PC-3 (cell line): ENCODE data around the gene STK32C. TPM values are rescaled to one million over a fixed set of nuclear protein-coding genes. Genes with fewer than 3 reads are reported as not detected.

Experiments used
- ATAC-seq: fragments of 200-7000 bp; cut with Tn5 transposase; 2 replicates; pipeline ENCODE4 v1.9.1; 2020; ENCODE audit warnings: mild to moderate bottlenecking, moderate library complexity
- BruUV-seq: library from RNA; stranded (reverse); fragments of 400-500 nt; replicated peaks from 2 replicates; lab custom pipeline; 2021; lab: Mats Ljungman, UMichigan
- CTCF ChIA-PET: fragments of 300-600 bp; sonication (Branson Sonifier 250); formaldehyde crosslinking; loops from one replicate; lab custom pipeline; 2022; ENCODE audit warnings: antibody characterized with exemption; lab: Charles Lee
- POLR2A ChIA-PET: fragments of 300-600 bp; sonication (Branson Sonifier 250); formaldehyde crosslinking; loops from one replicate; lab custom pipeline; 2022; ENCODE audit warnings: antibody characterized with exemption; ENCODE audit not compliant: unreplicated experiment; lab: Charles Lee
- DNase-seq: peaks from one replicate; pipeline ENCODE4 v3.0.0-alpha.2; 2015
- H2AFZ ChIP-seq: fragments of 300-600 bp; sonication (generic); 2 replicates; pipeline ENCODE4 v1.6.0; 2016; ENCODE audit warnings: antibody characterized with exemption, low read length
- H3F3A ChIP-seq: fragments of 300-600 bp; sonication (generic); one replicate; pipeline ENCODE4 v1.6.0; 2017; ENCODE audit warnings: antibody characterized with exemption, low read length, control low read depth, mild to moderate bottlenecking; ENCODE audit not compliant: unreplicated experiment
- H3K27ac ChIP-seq: fragments of 300-600 bp; sonication (generic); 2 replicates; pipeline ENCODE4 v1.5.1; 2016; ENCODE audit warnings: mild to moderate bottlenecking, low read length
- H3K27me3 ChIP-seq: fragments of 300-600 bp; sonication (generic); 2 replicates; pipeline ENCODE4 v1.6.1; 2016; ENCODE audit warnings: low read length, mixed read lengths
- H3K36me3 ChIP-seq: fragments of 300-600 bp; sonication (generic); 2 replicates; pipeline ENCODE4 v1.6.1; 2016; ENCODE audit warnings: low read depth, mixed run types, low read length, mixed read lengths
- H3K4me1 ChIP-seq: fragments of 300-600 bp; sonication (generic); 2 replicates; pipeline ENCODE4 v1.5.1; 2016; ENCODE audit warnings: low read length; ENCODE audit not compliant: insufficient read depth
- H3K4me2 ChIP-seq: fragments of 300-600 bp; sonication (generic); 2 replicates; pipeline ENCODE4 v1.6.0; 2016; ENCODE audit warnings: low read length
- H3K4me3 ChIP-seq: fragments of 300-600 bp; sonication (generic); 2 replicates; pipeline ENCODE4 v1.5.1; 2016; ENCODE audit warnings: mild to moderate bottlenecking, low read length, mixed read lengths
- H3K79me2 ChIP-seq: fragments of 300-600 bp; sonication (generic); 2 replicates; pipeline ENCODE4 v1.6.1; 2017; ENCODE audit warnings: low read length, mixed read lengths
- H3K9ac ChIP-seq: fragments of 300-600 bp; sonication (generic); 2 replicates; pipeline ENCODE4 v1.6.0; 2016; ENCODE audit warnings: mild to moderate bottlenecking, low read length
- H3K9me2 ChIP-seq: fragments of 300-600 bp; sonication (generic); replicated peaks from 2 replicates; pipeline ENCODE4 v1.6.1; 2016; ENCODE audit warnings: mixed run types, low read length, mixed read lengths
- H3K9me3 ChIP-seq: fragments of 300-600 bp; sonication (generic); 2 replicates; pipeline ENCODE4 v1.6.1; 2016; ENCODE audit warnings: low read length, mixed read lengths
- H4K20me1 ChIP-seq: fragments of 300-600 bp; sonication (generic); 2 replicates; pipeline ENCODE4 v1.6.1; 2016; ENCODE audit warnings: low read length, mixed read lengths
- EZH2 ChIP-seq: fragments of 300-600 bp; sonication (generic); IDR thresholded peaks from one replicate; pipeline ENCODE4 v1.6.1; 2017; ENCODE audit warnings: antibody characterized with exemption, mild to moderate bottlenecking, low read length; ENCODE audit not compliant: unreplicated experiment
- EZH2phosphoT487 ChIP-seq: fragments of 300-600 bp; sonication (generic); IDR thresholded peaks from 2 replicates; pipeline ENCODE4 v1.6.1; 2018; ENCODE audit warnings: mild to moderate bottlenecking, antibody characterized with exemption, low read length, borderline replicate concordance
- intact Hi-C: fragments of 100-400 bp; cut with micrococcal nuclease; formaldehyde crosslinking; loops from 2 replicates; pipeline ENCODE4 v1.9.0; 2023
- total RNA-seq: library from RNA; depleted of rRNA; stranded (reverse); fragments of >200 nt; gene quantifications from 2 replicates; pipeline ENCODE4 v1.2.3, GENCODE V29; 2014
- TF ChIP-seq, protein P1 (sequence below): fragments of 300-600 bp; sonication (generic); conservative IDR thresholded peaks from 2 replicates; pipeline ENCODE4 v1.5.1; 2017; ENCODE audit warnings: antibody characterized with exemption, low read depth, mild to moderate bottlenecking, low read length

The STK32C gene
- total RNA-seq, 1 experiment from 2014 or later = 28.3 TPM

GRCh38 chr10:132314336-132314735 is 6.6 kb upstream of the STK32C start:
- Histone ChIP-seq H3K36me3 (no peaks in the 10 kb centered on the region), H4K20me1 (no peaks in the 10 kb centered on the region), H2AFZ (no peak overlapping the region), H3K27me3 (no peaks in the 10 kb centered on the region), H3F3A (no peaks in the 10 kb centered on the region), H3K4me3 (no peak overlapping the region), H3K79me2 (no peaks in the 10 kb centered on the region), H3K27ac (no peak overlapping the region), H3K4me2 (no peak overlapping the region), H3K9me3 (no peaks in the 10 kb centered on the region), H3K9ac (no peak overlapping the region), H3K9me2 (no peaks in the 10 kb centered on the region), H3K4me1 (peaks cover 10% of the 10 kb centered on the region)
- ChIA-PET CTCF (no interaction called here), POLR2A (no interaction called here)
- DNase-seq (no peak), ATAC-seq (no peak)
- intact Hi-C loops = no loop called here
- BruUV-seq = no TSS peak
- TF ChIP-seq, protein P1, sequence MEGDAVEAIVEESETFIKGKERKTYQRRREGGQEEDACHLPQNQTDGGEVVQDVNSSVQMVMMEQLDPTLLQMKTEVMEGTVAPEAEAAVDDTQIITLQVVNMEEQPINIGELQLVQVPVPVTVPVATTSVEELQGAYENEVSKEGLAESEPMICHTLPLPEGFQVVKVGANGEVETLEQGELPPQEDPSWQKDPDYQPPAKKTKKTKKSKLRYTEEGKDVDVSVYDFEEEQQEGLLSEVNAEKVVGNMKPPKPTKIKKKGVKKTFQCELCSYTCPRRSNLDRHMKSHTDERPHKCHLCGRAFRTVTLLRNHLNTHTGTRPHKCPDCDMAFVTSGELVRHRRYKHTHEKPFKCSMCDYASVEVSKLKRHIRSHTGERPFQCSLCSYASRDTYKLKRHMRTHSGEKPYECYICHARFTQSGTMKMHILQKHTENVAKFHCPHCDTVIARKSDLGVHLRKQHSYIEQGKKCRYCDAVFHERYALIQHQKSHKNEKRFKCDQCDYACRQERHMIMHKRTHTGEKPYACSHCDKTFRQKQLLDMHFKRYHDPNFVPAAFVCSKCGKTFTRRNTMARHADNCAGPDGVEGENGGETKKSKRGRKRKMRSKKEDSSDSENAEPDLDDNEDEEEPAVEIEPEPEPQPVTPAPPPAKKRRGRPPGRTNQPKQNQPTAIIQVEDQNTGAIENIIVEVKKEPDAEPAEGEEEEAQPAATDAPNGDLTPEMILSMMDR = no peak
- TF ChIP-seq EZH2 (no peak), EZH2phosphoT487 (no peak)

- no peaks in the 10 kb centered on the region for H3F3A ChIP-seq
- no peak overlapping the region for H3K4me3 ChIP-seq
- no peak overlapping the region for H2AFZ ChIP-seq
- H3K9ac ChIP-seq = no peak overlapping the region
- BruUV-seq = no TSS peak
- no peaks in the 10 kb centered on the region for H3K36me3 ChIP-seq
- CTCF ChIA-PET = no interaction called here
- H3K9me3 ChIP-seq = no peaks in the 10 kb centered on the region
- no peak for ATAC-seq
- no peak overlapping the region for H3K4me2 ChIP-seq
- TF ChIP-seq, protein P1 = no peak
- TF ChIP-seq EZH2phosphoT487 (no peak), EZH2 (no peak)
- H3K27me3 ChIP-seq = no peaks in the 10 kb centered on the region
- POLR2A ChIA-PET = no interaction called here
- H3K4me1 ChIP-seq = peaks cover 7% of the 10 kb centered on the region
- H3K27ac ChIP-seq = no peak overlapping the region
- intact Hi-C loops = no loop called here
- DNase-seq = no peak
- no peaks in the 10 kb centered on the region for H3K9me2 ChIP-seq
- H3K79me2 ChIP-seq = no peaks in the 10 kb centered on the region
- no peaks in the 10 kb centered on the region for H4K20me1 ChIP-seq
These were observed 6.1 kb upstream of the STK32C start for GRCh38 chr10:132313865-132314264.

DNA sequence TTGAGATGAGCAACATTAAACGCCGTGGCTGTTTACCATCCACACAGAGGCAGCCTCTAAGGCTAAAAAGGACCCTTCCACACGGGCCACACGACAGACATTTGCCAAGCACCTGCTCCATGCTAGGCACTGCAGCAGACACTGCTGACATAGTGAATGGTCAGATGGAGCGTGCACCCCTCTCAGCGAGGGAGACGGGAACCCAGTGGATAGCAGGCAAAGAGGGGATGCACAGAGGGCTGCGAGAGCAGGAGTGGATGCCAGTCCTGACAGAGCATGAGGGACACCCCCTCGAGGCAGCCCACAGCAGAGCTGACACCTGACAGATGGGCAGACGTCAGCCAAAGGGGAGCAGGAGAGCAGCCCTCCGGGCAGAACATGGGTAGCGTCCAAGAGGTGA is 5.6 kb upstream of the STK32C start:
- no TSS peak for BruUV-seq
- no peak overlapping the region for H3K4me2 ChIP-seq
- TF ChIP-seq EZH2 (no peak), EZH2phosphoT487 (no peak)
- DNase-seq = no peak
- no peaks in the 10 kb centered on the region for H4K20me1 ChIP-seq
- intact Hi-C loops = no loop called here
- H3K36me3 ChIP-seq = no peaks in the 10 kb centered on the region
- peaks cover 6% of the 10 kb centered on the region for H3K4me1 ChIP-seq
- no peak overlapping the region for H2AFZ ChIP-seq
- no peak for ATAC-seq
- no peak overlapping the region for H3K4me3 ChIP-seq
- no peaks in the 10 kb centered on the region for H3K9me2 ChIP-seq
- no peaks in the 10 kb centered on the region for H3K27me3 ChIP-seq
- H3F3A ChIP-seq = no peaks in the 10 kb centered on the region
- H3K27ac ChIP-seq = no peak overlapping the region
- ChIA-PET CTCF (no interaction called here), POLR2A (no interaction called here)
- H3K9me3 ChIP-seq = no peaks in the 10 kb centered on the region
- H3K79me2 ChIP-seq = no peaks in the 10 kb centered on the region
- no peak overlapping the region for H3K9ac ChIP-seq
